IPS-18c (cell line): Measurements from ENCODE around the gene CACNA2D1.

Experiments used
- H3K4me3 ChIP-seq: 2 replicates; pipeline ENCODE4 v1.7.0; 2013; ENCODE audit warnings: low read depth, mild to moderate bottlenecking, low read length, moderate library complexity; ENCODE audit not compliant: insufficient read depth
- H3K9me3 ChIP-seq: one replicate; pipeline ENCODE4 v1.6.1; 2013; ENCODE audit warnings: mild to moderate bottlenecking, low read length, moderate library complexity; ENCODE audit not compliant: control insufficient read depth, insufficient read depth

CACNA2D1 gene

DNA sequence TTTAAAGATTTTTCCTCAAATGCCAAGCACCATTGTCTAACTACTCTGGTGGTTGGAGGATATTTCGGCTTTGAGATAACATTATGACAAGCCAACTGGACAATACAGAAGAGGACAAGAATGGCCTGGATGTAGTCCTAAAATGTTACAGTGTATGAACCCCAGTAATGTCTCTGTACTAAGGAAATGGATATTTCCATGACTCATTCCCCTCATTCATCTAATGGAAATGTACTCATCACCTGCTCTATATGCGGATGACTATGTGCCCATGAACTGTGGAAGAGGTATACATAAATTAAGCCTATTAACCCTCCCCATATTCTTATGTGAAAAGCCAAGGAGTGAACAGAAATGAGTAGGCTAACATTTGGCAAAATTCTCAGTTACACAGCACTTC lies 207.9 kb downstream of the CACNA2D1 start:
- no peak overlapping the region for H3K4me3 ChIP-seq
- no peaks in the 10 kb centered on the region for H3K9me3 ChIP-seq

DNA sequence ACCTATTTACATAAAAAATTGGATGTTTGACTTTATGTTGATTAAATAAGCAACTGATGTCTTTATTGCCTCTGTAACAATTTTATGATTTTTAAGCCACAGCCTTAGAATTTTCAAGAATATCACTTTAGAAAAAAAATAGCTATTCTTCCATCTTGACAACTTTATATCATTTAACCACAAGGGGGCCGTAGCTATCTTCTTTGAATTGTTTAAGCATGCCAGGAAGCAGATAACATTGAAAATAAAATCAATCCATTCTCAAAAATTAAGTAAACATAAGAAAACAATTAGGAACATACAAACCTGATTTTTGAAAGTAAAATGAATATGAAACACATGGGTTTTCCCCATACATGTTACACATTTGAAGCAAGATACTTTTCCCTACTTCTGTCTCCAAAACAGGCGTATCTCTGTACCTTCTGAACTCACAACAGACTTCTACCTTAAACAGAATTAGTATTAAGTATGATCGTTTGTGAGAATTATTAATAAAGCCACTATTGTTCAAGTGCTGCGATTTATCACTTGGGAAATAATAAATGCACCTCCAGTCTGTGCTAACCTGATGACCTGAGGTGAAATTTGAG lies 209.0 kb downstream of the CACNA2D1 start:
- H3K9me3 ChIP-seq = no peaks in the 10 kb centered on the region
- H3K4me3 ChIP-seq = no peak overlapping the region

DNA sequence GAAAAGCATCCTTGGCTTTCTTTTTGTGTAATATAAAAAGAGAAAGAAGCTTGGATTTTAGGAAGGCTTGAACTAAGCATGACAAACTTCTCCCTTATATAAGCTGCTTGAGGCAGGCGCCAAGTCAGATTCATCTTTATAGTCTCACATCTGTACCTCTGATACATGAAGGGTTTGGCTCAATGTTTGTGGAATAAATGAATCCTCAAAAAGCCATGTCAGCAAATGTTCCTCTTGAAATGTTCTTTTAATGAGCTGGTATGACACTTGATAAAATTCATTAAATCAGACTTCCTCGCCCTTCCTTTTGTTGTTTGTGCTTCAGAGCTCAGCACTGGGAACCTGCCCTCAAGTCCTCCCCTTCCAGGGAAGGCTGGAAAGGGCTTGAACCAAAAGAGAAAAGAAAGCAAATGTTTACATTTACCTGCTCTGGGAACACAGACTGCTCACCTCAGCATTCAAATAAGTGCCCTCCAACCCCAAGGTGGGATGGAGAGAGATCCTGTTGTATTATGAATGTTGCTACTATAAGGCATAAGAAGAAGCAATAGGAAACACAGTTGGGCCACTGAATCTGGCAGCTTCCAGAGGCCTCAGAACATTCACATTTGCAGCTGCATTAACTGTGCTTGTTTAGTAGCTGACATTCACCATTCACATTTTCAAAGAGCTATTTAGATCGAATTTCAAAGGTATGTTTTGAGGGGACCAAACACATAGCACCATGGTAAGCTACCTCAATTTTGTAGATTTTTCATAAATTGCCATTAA lies 212.6 kb downstream of the CACNA2D1 start:
- no peak overlapping the region for H3K4me3 ChIP-seq
- no peaks in the 10 kb centered on the region for H3K9me3 ChIP-seq

DNA sequence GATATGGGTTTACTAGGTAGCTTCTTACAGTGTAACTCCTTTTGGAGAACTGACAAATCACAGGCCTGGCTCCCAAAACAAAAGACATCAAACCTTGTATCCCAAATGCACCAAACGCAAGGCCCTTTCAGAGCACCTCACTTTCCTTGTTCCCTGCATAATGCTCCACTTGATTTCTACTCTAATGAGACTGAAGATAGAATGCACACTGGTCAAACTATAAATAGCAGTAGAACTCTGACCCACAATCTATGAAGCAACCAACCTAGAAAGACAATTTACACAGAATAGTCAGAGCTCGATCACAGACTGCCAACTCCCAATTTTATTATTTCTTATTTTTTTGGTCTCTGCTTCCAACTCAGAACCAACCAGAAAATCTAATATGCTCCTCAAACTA lies 214.4 kb downstream of the CACNA2D1 start:
- no peaks in the 10 kb centered on the region for H3K9me3 ChIP-seq
- H3K4me3 ChIP-seq = no peak overlapping the region

DNA sequence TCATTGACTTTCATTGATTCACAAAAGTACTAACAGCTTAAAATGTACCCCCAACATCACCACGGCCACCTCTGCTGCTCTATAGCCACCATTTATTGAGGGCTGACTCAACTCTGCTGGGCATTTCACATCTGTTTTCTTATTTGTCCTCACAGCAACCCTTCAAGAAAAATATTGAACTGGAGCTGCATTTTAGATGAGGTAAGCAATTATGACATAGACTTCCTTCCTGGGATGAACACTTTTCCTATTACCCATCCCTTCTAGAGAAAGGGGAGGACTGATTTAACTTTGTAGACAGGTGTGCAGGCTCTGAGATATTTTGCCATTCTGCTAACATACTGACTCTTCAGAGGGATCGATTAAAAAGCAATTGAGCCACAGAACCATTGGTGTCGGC lies 217.4 kb downstream of the CACNA2D1 start:
- no peaks in the 10 kb centered on the region for H3K9me3 ChIP-seq
- H3K4me3 ChIP-seq = no peak overlapping the region

DNA sequence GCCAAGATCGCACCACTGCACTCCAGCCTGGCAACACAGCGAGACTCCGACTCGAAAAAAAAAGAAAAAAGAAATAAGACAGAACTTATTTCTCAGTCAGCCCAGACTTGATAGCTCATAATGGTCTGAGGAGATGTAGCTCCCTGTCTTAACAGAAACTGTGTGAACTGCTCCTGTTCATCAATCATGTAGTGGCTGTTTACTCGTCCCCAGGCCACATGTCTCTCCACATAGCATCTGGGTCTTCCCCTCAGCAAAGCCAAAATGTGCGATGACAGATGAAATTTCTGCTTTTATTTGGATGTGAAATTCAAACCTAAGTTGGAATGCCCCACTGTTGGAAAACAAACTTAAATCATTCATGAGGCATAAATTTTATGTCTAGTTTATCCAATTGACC lies 219.0 kb downstream of the CACNA2D1 start:
- Histone ChIP-seq H3K9me3 (no peaks in the 10 kb centered on the region), H3K4me3 (no peak overlapping the region)

DNA sequence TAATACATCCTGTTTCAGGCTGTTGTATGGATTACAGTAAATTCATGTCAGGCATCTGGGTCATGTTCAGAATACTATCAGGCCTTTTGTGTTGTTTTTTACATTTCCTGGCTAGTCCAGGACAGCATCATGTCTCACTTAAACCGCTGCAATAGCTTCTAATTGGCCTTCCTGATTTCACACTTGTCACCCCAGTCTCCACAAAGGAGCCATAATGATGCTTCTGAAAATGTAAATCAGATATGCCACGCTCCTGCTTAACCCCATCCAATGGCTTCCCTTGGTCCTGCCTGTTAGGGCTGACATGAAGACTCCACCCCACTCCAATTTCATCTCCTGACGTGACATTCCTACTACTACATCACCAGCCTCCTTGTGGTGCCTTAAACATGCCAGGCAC lies 220.0 kb downstream of the CACNA2D1 start:
- Histone ChIP-seq H3K4me3 (no peak overlapping the region), H3K9me3 (no peaks in the 10 kb centered on the region)

DNA sequence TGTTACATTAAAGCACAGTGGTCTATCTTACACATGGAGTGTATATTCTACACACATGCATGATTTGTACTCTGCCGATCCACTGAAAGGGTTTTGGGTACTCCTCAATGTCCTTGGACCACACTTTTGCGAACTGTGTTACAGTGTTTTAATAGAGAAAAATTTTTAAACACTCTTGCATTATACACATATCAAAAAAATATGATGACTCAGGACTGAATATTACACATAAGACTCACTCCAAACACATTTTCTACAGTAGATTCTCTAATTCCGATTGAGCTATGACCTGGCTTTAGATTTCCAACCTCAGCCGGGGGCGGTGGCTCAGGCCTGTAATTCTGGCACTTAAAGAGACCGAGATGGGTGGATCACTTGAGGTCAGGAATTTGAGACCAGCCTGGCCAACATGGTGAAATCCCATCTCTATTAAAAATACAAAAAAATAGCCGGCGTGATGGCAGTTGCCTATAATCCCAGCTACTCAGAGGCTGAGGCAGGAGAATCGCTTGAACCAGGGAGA lies 222.4 kb downstream of the CACNA2D1 start:
- no peaks in the 10 kb centered on the region for H3K9me3 ChIP-seq
- no peak overlapping the region for H3K4me3 ChIP-seq

DNA sequence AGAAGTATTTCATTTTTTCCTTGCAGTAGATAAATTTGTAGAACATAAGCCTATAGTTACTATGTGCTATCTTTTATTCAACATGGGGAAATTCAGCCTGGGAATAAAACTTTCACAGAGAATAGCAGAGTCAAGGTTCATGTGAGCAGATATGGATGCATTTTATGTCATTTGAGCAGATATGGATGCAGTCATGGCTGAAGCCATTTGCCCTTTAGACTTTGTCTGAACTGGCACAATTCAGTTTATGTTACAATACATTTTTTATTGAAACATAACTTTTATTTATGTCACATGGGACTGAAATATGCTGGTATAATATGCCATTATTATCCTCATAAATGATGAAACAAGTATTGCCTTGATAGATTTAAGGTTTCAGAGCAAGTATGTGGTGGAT lies 231.1 kb downstream of the CACNA2D1 start:
- Histone ChIP-seq H3K4me3 (no peak overlapping the region), H3K9me3 (no peaks in the 10 kb centered on the region)

DNA sequence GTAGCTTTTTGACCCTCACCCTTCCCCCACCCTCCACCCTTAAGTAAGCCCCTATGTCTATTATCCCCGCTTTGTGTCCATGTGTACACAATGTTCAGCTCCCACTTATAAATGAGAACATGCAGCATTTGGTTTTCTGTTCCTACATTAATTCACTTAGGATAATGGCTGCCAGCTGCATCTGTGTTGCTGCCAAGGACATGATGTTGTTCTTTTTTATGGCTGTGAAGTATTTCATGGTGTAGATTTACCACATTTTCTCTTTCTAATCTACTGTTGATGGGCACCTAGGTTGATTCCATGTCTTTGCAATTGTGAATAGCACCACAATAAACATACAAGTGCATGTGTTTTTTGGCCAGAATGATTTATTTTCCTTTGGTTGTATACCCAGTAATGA lies 232.2 kb downstream of the CACNA2D1 start:
- Histone ChIP-seq H3K9me3 (no peaks in the 10 kb centered on the region), H3K4me3 (no peak overlapping the region)

DNA sequence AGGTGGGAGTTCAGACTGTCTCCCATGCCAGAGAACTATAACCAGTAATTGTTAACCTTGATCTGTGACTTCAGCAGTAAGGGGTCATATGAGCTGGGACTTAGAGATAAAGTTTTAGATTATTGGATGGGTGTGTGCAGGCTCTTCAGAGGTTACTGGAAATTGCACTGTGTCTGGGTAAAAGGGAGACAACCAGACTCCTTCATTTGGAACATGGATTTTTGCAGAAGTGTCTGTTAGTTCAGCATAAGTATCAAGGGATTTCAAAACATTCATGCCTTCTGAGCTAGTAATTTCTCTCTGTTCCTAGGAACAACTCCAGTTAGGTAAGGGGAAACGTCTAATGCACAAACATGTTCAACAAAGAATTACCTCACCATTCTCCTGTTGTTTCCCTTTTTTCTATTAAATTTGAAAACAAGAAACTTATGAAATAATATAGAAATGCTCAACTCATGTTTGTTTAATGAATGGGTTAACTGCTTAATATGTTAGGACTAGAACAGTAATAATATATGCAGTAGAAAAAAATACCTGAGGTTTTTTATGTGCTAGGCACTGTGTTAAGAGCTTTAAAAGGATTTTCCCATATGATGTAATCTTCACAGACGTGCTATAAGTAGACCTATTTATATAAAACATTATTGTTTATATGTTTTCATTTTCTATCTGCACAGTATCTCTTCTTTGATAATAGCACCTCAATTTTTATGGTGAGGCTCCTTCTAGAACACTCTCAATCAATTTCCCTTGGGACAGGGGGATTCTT lies 233.0 kb downstream of the CACNA2D1 start:
- Histone ChIP-seq H3K9me3 (no peaks in the 10 kb centered on the region), H3K4me3 (no peak overlapping the region)

DNA sequence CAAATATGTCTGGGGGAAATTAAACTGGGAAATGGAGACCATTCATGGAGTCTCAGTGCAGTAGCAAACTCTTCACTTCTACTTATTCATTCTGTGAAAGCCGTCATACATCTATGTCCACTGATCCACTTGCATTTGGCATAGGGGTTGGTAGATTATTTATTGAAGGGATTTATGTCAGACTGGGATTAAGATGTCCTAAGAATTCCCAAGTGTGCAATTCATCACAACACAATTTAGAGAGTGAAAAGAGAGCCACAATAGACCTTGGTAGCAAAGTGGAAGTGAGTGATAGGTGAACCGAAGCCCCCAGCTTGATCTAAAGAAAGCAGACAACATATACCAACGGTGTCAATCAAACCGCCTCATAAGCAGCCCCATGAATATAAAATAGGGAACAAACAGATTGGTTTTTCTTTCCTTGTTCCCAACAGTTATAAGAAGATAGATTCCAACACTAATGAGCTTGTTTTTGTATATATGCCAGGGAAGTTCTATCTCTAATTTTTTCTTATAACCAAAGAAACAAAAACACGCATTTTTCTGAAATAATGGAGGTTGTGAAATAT lies 234.3 kb downstream of the CACNA2D1 start:
- H3K9me3 ChIP-seq = no peaks in the 10 kb centered on the region
- no peak overlapping the region for H3K4me3 ChIP-seq

DNA sequence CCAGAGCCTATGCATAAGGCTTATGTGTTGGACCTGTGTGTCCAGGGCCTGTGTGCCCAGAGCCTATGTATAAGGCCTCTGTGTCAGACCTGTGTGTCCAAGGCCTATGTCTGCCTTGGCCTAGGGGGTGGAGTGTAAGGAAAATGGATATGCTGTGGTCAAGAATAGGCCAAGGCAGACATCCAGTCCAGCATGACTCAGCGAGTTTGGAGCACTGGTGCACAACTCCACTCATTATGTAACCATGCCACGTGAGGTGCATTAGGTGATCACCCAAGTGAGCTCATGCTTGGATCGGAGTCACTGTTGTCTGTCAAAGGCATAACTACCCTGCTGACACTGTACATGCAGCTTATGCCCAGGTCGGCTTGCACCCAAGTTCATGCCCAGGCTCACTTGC lies 238.9 kb downstream of the CACNA2D1 start:
- Histone ChIP-seq H3K9me3 (no peaks in the 10 kb centered on the region), H3K4me3 (no peak overlapping the region)

DNA sequence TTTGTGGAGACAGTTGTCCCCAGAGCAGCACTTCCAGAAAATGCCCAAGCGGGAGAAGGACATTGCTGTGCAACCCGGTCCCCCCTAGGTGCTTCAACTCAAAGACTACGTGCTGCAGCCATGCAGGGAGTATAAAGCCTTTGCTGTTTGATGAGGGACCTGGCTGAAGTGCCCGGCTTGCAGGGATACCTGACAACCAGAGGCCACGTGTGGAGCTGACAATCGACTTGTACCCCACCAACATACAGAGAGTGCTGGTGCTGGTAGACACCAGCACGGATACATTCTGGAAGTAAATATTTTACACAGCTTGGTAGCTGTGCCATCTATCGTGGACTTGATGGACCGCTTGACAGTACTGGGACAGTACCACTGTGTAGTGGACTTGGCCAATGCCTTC lies 240.6 kb downstream of the CACNA2D1 start:
- no peak overlapping the region for H3K4me3 ChIP-seq

DNA sequence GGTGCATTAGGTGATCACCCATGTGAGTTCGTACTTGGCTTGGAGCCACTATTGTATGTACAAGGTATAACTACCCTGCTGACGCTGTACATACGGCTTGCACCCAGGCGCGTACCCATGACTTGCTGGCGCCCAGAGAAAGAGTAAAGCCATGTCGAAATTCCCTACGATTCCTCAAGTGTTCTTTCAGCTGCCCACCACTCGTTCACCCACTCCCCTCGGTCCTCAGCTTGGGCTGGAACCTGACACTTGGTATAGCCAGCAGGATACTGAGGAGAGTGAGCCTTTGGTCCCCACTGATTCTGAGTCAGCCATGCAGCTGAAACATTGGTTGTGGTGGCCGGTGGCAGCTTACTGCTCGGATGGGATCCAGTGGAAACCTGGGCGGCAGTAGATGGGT lies 241.5 kb downstream of the CACNA2D1 start:
- Histone ChIP-seq H3K4me3 (no peak overlapping the region), H3K9me3 (no peaks in the 10 kb centered on the region)

More for the DNA sequence above, 240.6 kb downstream of the CACNA2D1 start:
- no peaks in the 10 kb centered on the region for H3K9me3 ChIP-seq

DNA sequence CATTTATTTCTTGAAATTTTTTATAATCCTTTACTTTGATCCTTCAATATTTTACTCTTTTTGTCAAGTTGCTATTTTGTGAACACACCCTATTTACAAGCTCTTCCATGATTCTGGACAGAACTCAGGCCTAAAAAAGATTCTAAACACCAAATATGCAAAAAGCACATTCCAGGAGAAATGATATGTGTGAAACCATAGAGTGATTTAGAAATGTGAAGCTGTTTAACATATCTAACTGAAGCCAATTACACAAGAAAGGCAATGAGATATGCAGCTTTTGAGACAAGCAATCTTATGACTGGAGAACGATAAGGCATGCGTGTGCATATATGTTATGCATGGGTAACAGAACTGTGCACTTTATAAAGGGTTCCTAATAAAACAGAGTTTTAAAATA lies 243.0 kb downstream of the CACNA2D1 start:
- Histone ChIP-seq H3K9me3 (no peaks in the 10 kb centered on the region), H3K4me3 (no peak overlapping the region)

DNA sequence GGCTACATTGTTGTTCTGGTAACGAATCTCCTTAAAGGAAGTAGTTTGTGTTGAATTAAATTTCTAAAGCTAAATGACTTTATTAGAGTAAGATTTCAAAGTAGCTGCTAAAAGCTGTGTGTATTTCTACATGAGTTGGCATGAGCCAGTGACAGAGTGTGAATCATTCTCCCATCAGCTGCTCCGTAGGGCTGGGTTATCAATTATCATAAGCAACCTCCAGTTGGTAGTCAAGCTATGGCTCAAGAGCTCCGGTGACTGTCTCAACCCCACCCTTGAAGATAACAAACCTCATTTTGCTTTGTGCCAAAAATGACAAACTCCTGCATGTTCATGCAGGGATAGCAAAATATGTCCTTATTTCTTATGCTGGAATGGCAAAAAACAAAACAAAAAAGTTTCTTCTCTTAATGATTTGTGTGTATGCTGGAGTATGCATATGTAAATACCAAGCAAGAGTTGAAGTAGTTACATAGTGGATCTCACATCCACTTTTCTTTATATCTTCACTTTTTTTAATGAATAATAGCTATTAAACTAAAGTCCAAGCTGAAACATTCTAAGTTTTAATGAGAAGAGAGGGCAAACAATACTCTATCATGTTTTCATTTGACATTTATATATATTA lies 249.4 kb downstream of the CACNA2D1 start:
- Histone ChIP-seq H3K9me3 (no peaks in the 10 kb centered on the region), H3K4me3 (no peak overlapping the region)
